ENCODE data around the gene KCNJ6. TPM values are rescaled to one million over a fixed set of nuclear protein-coding genes. Genes with fewer than 3 reads are reported as not detected.

The KCNJ6 gene
- total RNA-seq, 1 experiment from 2014 or later: 1.2 TPM

GRCh38 chr21:37903396-37903795 is 12.9 kb downstream of the KCNJ6 start:
- DNase-seq: no peak
- Histone ChIP-seq H2AFZ (ENCODE audit: low read length) (no peak overlapping the region), H3K4ac (ENCODE audit: low read depth, low read length) (no peak overlapping the region), H3K9me3 (ENCODE audit: control insufficient read depth, low read depth, low read length) (no peaks in the 10 kb centered on the region), H3K9ac (ENCODE audit: extremely low read depth, insufficient read length, low read length) (no peak overlapping the region), H4K5ac (ENCODE audit: insufficient read length, low read depth, low read length) (no peak overlapping the region), H4K20me1 (ENCODE audit: control insufficient read depth, insufficient read depth, insufficient read length) (no peaks in the 10 kb centered on the region), H2BK5ac (ENCODE audit: insufficient read length, low read length) (no peak overlapping the region), H2BK20ac (ENCODE audit: low read depth, low read length, poor library complexity, severe bottlenecking) (no peak overlapping the region), H3K79me2 (ENCODE audit: insufficient read depth, low read length) (no peaks in the 10 kb centered on the region), H2AK5ac (ENCODE audit: insufficient read length, low read length) (no peak overlapping the region), H3K23me2 (ENCODE audit: insufficient read length, low read depth, low read length, poor library complexity, severe bottlenecking) (no peaks in the 10 kb centered on the region), H3K27ac (ENCODE audit: insufficient read length, low read depth, low read length) (no peak overlapping the region), H3K27me3 (ENCODE audit: insufficient read depth, low read length) (no peaks in the 10 kb centered on the region), H2BK15ac (ENCODE audit: low read depth, low read length) (no peak overlapping the region), H2BK120ac (ENCODE audit: low read depth, low read length, poor library complexity, severe bottlenecking) (no peak overlapping the region), H3K79me1 (ENCODE audit: insufficient read depth, low read depth, low read length, poor library complexity, severe bottlenecking) (no peaks in the 10 kb centered on the region), H3K4me2 (ENCODE audit: insufficient read depth, insufficient read length, low read length) (no peak overlapping the region), H2BK12ac (ENCODE audit: insufficient read length, low read depth, low read length) (no peak overlapping the region), H3K23ac (ENCODE audit: insufficient read length, low read depth, low read length) (no peak overlapping the region), H3K14ac (ENCODE audit: insufficient read depth, low read length) (no peak overlapping the region), H3K56ac (ENCODE audit: insufficient read length, low read depth, low read length) (no peak overlapping the region), H3K18ac (ENCODE audit: insufficient read length, low read depth, low read length) (no peak overlapping the region), H3K4me1 (ENCODE audit: insufficient read depth, low read length) (no peaks in the 10 kb centered on the region), H4K8ac (replicated peaks; ENCODE audit: insufficient read length, low read depth, low read length) (no peak overlapping the region), H4K91ac (ENCODE audit: insufficient read length, low read depth, low read length) (no peak overlapping the region), H3T11ph (ENCODE audit: low read length) (no peak overlapping the region)
- WGBS (ENCODE audit: extremely low coverage, insufficient read length, low lambda C conversion rate): no CpG with 5 or more reads among the region's 2 CpGs
- no peaks in the 10 kb centered on the region for H3K9me3 Mint-ChIP-seq
- H3K36me3 Mint-ChIP-seq (ENCODE audit: insufficient read depth in 1 of 3, low read depth in 3 of 3): no peaks in the 10 kb centered on the region
- H3K27me3 Mint-ChIP-seq (ENCODE audit: low read depth): no peaks in the 10 kb centered on the region
- no peak for TF ChIP-seq CTCF (conservative IDR thresholded peaks at IDR 0.05)
- H3K4me1 Mint-ChIP-seq: peaks cover 6 to 15% of the 10 kb centered on the region in 2 experiments; a peak in 2 of 4 replicates
- H3K27ac Mint-ChIP-seq: no peak overlapping the region
- H3K4me3 Mint-ChIP-seq: no peak overlapping the region

Measured in H9 (cell line).